ENCODE data around the gene DLG1.
A peak's percentile ranks its signal among the peaks of the same experiment; 100 is the strongest.
"Not testable (repeated sequence)": the region's sequence is repeated elsewhere in the genome, so short reads cannot be mapped to it uniquely, and the experiment has no call there.

DLG1 gene

DNA sequence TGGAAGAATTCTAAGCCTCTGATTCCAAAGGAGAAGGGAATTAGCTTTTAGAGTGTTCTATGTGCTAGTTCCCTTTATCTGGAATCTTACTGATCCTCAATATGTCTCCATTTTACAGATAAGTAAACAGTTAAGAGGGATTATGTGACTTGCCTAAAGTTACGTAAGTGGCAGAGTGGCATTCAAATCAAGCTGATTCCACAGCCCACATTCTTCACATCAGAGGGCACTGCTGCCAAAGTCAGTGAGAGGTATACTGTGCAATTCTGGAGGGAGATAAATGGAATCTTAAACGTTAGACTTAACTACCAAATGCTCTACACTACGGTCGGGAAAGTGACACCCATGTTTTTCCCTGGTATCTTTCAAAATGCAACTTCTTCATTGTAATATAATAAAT, 257.8 kb downstream of the DLG1 start:
- DNase-seq (no peak), ATAC-seq (no peak)
- Mint-ChIP-seq H3K4me1 (no peaks in the 10 kb centered on the region), H3K27ac (no peak overlapping the region), H3K4me3 (no peak overlapping the region), H3K27me3 (no peaks in the 10 kb centered on the region), H3K36me3 (ENCODE audit: low read depth) (peaks cover 6% of the 10 kb centered on the region), H3K9me3 (no peaks in the 10 kb centered on the region)

DNA sequence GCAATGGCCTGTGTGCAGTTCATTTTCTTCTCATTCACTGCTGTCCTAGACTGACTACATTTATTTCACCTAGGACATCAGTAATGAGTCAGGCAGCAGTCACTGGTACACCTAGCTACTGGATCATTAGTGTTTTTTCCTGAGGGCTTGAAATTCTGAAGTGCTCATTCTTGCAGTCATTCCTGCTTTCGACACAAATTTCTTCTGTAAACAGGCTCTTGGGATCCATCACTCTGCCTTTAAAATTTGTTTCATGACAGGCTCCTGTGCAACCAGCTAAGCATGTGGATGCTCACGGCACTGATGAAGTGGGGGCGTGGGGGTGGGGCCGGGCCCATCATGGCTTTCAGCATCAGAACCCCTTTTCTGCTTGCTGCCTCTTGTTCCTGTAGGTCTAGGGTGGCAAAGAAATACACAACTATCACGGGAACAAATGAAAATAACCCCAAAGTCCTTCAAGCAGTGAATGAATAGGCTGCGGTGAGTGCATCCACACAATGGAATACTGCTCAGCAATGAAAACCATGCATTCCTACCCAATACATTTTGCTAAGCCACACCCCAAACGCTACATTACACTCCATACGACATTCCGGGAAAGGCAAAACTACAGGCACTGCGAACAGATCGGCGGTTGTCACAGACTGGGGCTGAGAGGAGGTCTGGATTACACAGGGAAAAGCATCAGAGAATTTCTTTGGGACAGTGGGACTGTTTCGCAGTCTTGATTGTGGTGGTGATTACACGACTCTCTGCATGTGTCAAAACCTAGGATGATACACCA, 259.5 kb downstream of the DLG1 start:
- Mint-ChIP-seq H3K27me3 (peaks cover 2% of the 10 kb centered on the region), H3K4me3 (no peak overlapping the region), H3K36me3 (ENCODE audit: low read depth) (no peaks in the 10 kb centered on the region), H3K27ac (no peak overlapping the region), H3K9me3 (no peaks in the 10 kb centered on the region), H3K4me1 (no peaks in the 10 kb centered on the region)
- ATAC-seq (no peak), DNase-seq (no peak)

GRCh38 chr3:197035577-197035976, 262.8 kb downstream of the DLG1 start:
- Mint-ChIP-seq H3K9me3 (no peaks in the 10 kb centered on the region), H3K36me3 (ENCODE audit: low read depth) (no peaks in the 10 kb centered on the region), H3K27me3 (peaks cover 2% of the 10 kb centered on the region), H3K4me3 (no peak overlapping the region), H3K27ac (peak overlapping the region; percentile 47), H3K4me1 (peaks cover 10% of the 10 kb centered on the region)
- DNase-seq (no peak), ATAC-seq (no peak)

GRCh38 chr3:197034778-197035177, 263.6 kb downstream of the DLG1 start:
- not testable (repeated sequence) for DNase-seq; ATAC-seq; H3K9me3 Mint-ChIP-seq; H3K27ac Mint-ChIP-seq; H3K27me3 Mint-ChIP-seq; H3K4me3 Mint-ChIP-seq; H3K36me3 Mint-ChIP-seq (ENCODE audit: low read depth)
- H3K4me1 Mint-ChIP-seq, result peaks cover 14% of the 10 kb centered on the region

DNA sequence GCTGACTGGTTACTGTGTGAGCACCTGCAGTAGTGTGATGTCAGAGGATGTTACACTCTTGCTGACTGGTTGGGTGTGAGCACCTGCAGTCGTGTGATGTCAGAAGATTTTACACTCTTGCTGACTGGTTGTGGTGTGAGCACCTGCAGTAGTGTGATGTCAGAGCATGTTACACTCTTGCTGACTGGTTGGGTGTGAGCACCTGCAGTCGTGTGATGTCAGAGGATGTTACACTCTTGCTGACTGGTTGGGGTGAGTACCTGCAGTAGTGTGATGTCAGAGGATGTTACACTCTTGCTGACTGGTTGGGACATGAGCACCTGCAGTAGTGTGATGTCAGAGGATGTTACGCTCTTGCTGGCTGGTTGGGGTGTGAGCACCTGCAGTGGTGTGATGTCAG, 264.6 kb downstream of the DLG1 start:
- H3K4me3 Mint-ChIP-seq; DNase-seq; ATAC-seq; H3K27me3 Mint-ChIP-seq; H3K9me3 Mint-ChIP-seq; H3K36me3 Mint-ChIP-seq (ENCODE audit: low read depth); H3K27ac Mint-ChIP-seq: not testable (repeated sequence)
- H3K4me1 Mint-ChIP-seq, result peaks cover 17% of the 10 kb centered on the region

DNA sequence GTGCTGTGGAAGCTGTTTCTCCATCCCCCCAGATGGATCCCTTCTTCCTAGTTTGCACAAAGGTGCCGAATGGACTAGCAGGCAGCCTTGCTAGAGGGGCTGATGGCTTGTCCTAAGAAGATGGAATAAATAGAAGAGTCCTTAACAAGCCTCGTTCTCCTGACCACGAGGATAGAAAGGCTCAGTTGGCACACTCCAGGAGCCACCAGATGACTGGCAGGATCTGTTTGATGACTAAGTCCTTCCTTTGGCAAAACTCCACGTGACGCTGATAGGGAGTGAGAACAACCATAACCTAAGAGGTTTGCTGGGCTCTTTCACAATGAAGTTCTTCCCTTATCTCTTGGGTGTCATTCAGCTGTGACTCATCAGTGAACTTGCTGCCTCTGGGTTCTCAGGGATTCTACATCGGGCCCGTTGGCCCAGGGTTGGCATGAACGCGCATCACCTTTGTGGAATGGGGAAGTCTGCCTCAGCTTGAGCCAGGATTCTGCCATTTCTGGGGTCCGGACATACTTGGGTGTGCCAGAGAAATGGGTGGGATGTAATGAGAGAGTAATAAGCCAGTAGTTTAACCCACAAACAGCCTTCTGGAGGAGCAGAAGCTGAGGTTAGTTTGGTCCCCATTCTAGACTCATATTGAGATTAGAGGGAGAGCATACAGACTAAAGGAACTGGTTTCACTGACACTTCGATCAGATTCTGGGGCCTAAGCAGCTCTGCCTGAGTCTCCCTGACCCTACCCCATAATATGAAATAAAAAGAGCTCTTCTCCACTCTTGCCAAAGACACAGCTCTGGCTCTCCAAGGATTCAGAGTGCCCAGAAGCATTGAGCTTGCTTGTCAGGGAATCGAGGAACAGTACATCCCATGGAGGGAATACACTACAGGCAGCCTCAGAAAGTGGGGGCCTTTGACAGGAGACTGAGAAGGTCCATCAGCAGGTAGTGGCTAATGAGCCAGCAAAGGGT, 266.8 kb downstream of the DLG1 start:
- Mint-ChIP-seq H3K27me3 (peaks cover 9% of the 10 kb centered on the region), H3K27ac (no peak overlapping the region), H3K4me3 (no peak overlapping the region), H3K9me3 (no peaks in the 10 kb centered on the region), H3K4me1 (peaks cover 17% of the 10 kb centered on the region), H3K36me3 (ENCODE audit: low read depth) (no peaks in the 10 kb centered on the region)
- ATAC-seq (peak; percentile 55), DNase-seq (no peak)

- Mint-ChIP-seq H3K36me3 (ENCODE audit: low read depth) (no peaks in the 10 kb centered on the region), H3K4me3 (no peak overlapping the region), H3K27me3 (peaks cover 10% of the 10 kb centered on the region), H3K4me1 (peaks cover 17% of the 10 kb centered on the region), H3K27ac (no peak overlapping the region), H3K9me3 (no peaks in the 10 kb centered on the region)
- DNase-seq (no peak), ATAC-seq (no peak)
These were observed 267.8 kb downstream of the DLG1 start for GRCh38 chr3:197030379-197031314.

DNA sequence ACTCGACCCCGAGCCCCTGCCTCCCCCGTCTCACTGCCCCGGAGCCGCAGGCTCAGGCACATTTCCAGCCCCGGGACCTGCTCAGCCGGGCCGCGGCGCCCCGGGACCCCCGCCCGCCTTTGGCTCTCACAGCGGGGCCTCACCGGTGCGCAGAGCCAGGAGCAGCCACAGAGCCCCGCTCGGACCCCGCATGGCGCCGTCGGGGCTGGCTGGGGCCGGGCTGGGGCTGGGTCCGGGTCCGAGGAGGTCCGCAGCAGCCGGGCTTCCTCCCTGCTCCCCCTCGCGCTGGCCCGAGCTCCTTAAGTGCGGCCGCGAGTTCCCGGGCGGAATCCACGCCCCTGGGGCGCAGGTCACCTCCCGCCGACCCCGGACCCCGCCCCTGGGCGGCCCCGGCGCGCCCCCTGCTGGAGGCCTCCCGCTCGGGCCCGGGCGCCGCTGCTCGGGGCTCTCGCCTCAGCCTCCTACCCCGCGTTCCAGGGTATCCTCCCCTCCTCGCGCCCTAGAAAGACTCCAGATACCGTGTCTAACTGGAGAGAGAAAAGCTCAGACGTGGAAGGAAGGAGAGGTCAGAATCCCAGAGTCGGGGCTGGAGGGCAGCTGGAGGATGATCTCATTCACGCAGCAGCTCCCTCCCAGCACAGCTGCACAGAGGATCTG, 268.8 kb downstream of the DLG1 start, which contains the start of gene MELTF:
Gene MELTF, minus strand, starts transcription at position 307 of the 657 bp plus-strand sequence. Its CDS starts 115 bp downstream, at position 192.
- peaks cover 17% of the 10 kb centered on the region for H3K4me1 Mint-ChIP-seq
- no peak within 1 kb of the TSS for H3K27ac Mint-ChIP-seq
- DNase-seq (peak; percentile 84), ATAC-seq (peak; percentile 88)
- peaks cover 10% of the 10 kb centered on the region for H3K27me3 Mint-ChIP-seq
- H3K36me3 Mint-ChIP-seq (ENCODE audit: low read depth), result no peaks in the 10 kb centered on the region
- H3K4me3 Mint-ChIP-seq, result peak within 1 kb of the TSS; percentile 63
- H3K9me3 Mint-ChIP-seq, result no peaks in the 10 kb centered on the region

DNA sequence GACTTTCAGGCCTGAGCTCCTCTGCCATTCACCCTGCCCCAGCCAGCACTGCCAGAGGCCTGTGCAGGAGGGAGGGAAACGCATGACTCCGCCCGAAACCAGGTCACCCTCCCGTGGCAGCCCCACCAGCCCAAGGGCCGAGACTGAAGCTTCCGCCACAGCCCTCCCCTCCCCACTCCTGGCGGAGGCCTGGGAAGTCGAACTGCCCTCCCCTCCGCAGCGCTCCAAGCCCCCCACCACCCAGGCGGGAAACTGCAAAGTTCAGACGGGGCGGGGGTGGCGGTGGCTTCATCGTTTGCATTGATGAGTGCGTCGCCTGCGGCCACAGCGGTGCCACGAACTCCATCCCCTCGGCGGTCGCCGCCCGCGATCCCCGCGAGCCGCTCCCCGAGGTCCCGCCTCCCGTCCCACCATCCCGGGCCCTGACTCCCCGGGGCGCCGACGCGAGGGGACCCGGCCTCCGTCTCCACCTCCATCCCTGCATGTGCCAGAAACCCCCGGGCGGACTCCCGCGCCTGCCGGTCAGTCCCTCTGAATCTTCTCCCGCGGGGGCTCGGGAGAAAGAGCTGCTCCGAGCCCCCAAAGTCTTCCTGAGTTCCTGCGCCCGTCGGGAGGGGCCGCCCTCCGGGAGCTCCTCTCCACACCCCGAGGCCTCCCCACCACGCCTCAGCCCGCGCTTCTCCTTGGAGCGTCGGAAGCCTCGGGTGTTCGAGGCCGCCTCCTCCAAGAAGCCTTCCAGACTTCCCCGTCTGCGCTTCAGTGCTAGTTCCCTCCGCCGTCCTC, 269.5 kb downstream of the DLG1 start:
- no peak for DNase-seq
- Mint-ChIP-seq H3K4me3 (peak overlapping the region; percentile 63), H3K9me3 (no peaks in the 10 kb centered on the region), H3K27me3 (peaks cover 12% of the 10 kb centered on the region), H3K36me3 (ENCODE audit: low read depth) (no peaks in the 10 kb centered on the region), H3K4me1 (peaks cover 17% of the 10 kb centered on the region), H3K27ac (no peak overlapping the region)
- ATAC-seq, result peak; percentile 21

DNA sequence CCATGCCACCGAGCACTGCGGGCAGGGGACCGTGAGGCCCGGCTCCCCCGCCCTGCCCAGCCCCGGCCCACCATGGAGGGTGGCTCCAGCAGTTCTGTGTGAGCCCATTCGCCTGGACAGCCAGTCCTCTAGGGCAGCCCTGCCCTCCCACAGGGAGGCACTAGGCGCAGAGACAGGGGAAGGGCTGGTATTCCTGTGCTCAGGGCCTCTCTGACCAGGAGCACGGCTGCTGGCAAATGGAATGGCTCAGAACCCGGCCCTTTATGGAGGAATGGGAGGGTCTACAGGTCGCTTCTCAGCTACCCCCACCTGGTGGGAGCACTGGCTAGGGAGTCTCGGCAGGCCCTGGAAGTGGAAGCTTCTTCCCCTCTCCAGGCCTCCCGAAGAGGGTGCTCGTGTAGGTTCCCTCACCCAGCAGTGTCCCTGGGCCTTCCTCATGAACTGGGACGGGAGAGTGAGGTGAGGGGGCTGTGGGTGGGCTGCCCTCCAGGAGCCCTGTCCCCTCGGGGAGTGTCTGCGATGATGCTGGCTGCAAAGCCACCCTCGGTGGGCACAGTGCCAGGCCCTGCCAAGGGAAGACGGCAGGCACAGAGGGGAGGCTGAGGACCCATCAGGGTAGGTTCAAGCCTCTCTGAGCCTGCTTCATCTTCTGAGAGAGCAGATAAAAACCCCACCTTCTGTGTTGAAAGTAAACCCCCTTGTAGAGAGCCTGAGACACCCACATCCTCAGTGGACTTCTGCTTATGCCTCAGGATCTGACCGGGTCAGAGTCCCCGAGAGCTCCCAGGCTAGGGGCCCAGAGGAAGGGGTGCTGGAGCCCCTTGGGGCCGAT, 270.3 kb downstream of the DLG1 start:
- DNase-seq (no peak), ATAC-seq (no peak)
- H3K4me3 Mint-ChIP-seq, result peak overlapping the region; percentile 63
- peaks cover 16% of the 10 kb centered on the region for H3K27me3 Mint-ChIP-seq
- H3K4me1 Mint-ChIP-seq, result peaks cover 23% of the 10 kb centered on the region
- H3K9me3 Mint-ChIP-seq, result no peaks in the 10 kb centered on the region
- H3K27ac Mint-ChIP-seq, result no peak overlapping the region
- H3K36me3 Mint-ChIP-seq (ENCODE audit: low read depth), result no peaks in the 10 kb centered on the region

DNA sequence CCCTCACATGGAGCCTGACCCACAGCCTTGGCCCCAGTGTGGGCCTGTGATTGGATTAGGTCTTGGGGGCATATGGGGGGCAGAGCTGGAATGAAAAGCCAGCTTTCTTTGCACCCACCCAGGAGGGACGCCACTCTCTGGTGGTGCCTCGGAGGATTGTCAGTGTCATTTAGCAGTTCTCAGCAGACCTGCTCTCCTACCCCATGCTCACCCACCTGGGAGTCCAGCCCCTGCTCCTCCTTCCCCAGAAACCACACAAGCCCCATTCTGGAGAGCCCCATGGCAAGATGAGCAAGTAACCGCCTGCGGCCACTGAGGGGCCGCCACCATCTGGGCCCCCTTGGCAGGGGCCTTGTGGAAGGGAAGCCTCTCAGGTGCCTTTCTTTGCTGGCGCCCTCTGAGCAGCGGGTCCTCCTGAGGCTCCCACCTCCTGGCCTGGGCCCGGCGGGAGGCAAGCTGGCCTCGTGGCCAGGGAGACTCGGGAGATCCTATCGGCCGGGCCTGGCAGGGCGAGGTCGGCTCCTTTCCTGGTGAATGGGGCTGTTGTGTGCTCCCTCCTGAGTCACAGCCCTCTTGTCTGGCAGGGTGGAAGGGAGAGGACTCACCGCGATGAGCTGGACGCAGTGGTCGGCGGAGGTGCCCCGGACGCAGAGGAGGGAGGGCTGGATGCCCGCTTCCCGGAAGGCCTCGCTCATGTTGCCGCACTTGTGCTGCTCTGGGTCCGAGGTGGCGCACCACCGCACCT, 271.1 kb downstream of the DLG1 start:
- H3K27me3 Mint-ChIP-seq, result peaks cover 16% of the 10 kb centered on the region
- ATAC-seq (no peak), DNase-seq (no peak)
- H3K9me3 Mint-ChIP-seq, result no peaks in the 10 kb centered on the region
- H3K27ac Mint-ChIP-seq, result no peak overlapping the region
- no peaks in the 10 kb centered on the region for H3K36me3 Mint-ChIP-seq (ENCODE audit: low read depth)
- H3K4me3 Mint-ChIP-seq, result no peak overlapping the region
- H3K4me1 Mint-ChIP-seq, result peaks cover 28% of the 10 kb centered on the region

DNA sequence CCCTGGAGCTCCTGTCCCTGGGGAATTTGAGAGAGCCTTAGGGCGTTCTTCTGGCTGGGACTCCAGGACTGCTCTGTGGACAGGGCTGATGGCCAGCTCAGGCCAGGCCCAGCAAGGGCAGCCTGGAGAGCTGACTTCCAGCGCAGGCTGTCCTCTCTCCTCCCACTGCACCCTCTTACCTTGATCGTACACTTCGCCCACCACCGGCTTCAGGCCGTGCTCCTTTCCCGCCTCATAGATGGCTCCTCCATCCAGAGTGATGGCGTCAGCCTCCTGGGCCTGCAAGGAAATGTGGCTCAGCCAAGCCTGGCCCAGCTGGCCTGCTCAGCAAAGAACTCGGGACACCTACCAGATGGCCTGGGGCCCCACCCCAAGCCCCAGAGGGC, 271.9 kb downstream of the DLG1 start:
- no peaks in the 10 kb centered on the region for H3K9me3 Mint-ChIP-seq
- peaks cover 16% of the 10 kb centered on the region for H3K27me3 Mint-ChIP-seq
- DNase-seq (no peak), ATAC-seq (no peak)
- H3K4me1 Mint-ChIP-seq, result peaks cover 25% of the 10 kb centered on the region
- H3K36me3 Mint-ChIP-seq (ENCODE audit: low read depth), result no peaks in the 10 kb centered on the region
- no peak overlapping the region for H3K27ac Mint-ChIP-seq
- H3K4me3 Mint-ChIP-seq, result no peak overlapping the region

Data from activated naive CD8-positive, alpha-beta T cell treated with anti-CD3 and anti-CD28 coated beads, Interleukin-2, amount 50 U/mL, for 24 hours (primary cell).